ENCODE results near the gene VPS9D1. TPM values are rescaled to one million over a fixed set of nuclear protein-coding genes. Genes with fewer than 3 reads are reported as not detected.

VPS9D1 gene
- total and polyA plus RNA-seq, 7 donors, result 3.8 to 19.2 (median 5.3) TPM

GRCh38 chr16:89710709-89711564 lies 9.8 kb downstream of the VPS9D1 start:
- intact Hi-C loops (cut with DNase I), result no loop called here
- H3K27ac ChIP-seq, result no peak overlapping the region
- no peak for TF ChIP-seq CTCF (IDR thresholded peaks at IDR 0.05)
- no peak for TF ChIP-seq POLR2A (IDR thresholded peaks at IDR 0.05)
- TF ChIP-seq EP300 (IDR thresholded peaks at IDR 0.05), result no peak
- no peak for TF ChIP-seq POLR2AphosphoS5 (IDR thresholded peaks at IDR 0.05)
- 82 to 83% methylated on average over 63 of the region's 63 CpGs for WGBS, 2 donors
- H3K27me3 ChIP-seq, result peaks cover 8 to 30% (median 14%) of the 10 kb centered on the region in 3 donors
- DNase-seq, result no peak
- H3K36me3 ChIP-seq, result no peaks in the 10 kb centered on the region
- H3K4me1 ChIP-seq, result peaks cover 0 to 20% (median 12%) of the 10 kb centered on the region in 4 donors
- no peak overlapping the region for H3K4me3 ChIP-seq
- H3K9me3 ChIP-seq, result no peaks in the 10 kb centered on the region

DNA sequence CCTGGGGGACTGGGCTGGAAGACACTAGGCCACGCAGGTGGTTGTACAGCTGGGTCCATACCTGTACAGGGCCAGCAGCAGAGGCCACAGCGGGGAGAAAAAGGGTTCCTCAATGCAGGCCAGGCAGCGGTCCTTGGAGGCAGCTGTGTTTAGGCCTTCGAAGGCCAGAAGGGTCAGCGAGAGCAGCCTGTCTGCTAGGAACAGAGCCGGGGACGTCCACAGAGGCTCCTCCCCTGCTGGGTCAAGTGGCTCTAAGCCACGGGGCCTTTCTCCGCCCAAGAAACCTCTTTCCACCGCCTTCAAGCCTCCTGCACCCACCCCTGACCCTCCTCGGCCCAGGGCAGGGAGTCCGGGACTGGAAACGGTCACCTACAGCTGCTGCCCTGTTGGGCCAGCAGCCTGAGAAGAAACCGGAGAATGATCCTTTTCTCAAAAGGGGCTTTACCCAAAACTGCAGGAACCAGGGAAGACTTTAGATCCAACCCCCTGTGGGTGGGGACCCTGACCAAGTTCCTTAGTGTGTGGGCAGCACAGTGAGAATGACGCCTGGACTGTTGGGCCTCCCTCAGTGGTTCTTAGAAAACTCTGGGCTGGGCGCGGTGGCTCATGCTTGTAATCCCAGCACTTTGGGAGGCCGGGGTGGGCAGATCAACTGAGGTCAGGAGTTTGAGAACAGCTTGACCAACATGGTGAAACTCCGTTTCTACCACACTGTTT lies 10.8 kb downstream of the VPS9D1 start:
- intact Hi-C loops (cut with DNase I), result no loop called here

DNA sequence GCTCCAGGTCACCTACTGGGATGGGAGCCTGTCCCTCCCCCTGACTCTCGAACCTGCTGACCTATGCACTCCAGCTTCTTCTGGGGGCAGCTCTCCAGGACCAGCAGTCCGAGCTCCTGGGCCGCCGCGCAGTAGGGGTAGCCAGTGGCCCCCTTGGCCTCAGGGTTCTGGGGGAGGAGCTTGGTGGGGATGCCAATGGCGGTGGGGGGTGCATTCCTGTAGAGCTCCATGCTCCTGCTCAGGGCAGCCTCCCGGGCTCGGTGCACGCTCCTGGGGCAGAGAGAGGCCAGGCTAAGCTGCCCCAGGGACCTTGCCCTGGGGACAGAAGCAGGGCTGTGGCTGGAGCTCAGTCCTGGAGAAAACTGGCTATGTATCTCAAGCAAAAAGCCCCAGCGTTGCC lies 11.5 kb downstream of the VPS9D1 start:
- Histone ChIP-seq H3K36me3 (no peaks in the 10 kb centered on the region), H3K4me1 (peaks cover 0 to 20% (median 12%) of the 10 kb centered on the region in 4 donors), H3K27me3 (peaks cover 8 to 26% (median 14%) of the 10 kb centered on the region in 3 donors), H3K4me3 (no peak overlapping the region), H3K27ac (no peak overlapping the region), H3K9me3 (no peaks in the 10 kb centered on the region)
- DNase-seq, result no peak
- TF ChIP-seq POLR2AphosphoS5 (IDR thresholded peaks at IDR 0.05) (no peak), CTCF (IDR thresholded peaks at IDR 0.05) (no peak), POLR2A (IDR thresholded peaks at IDR 0.05) (no peak)
- intact Hi-C loops (cut with DNase I), result no loop called here
- 80 to 91% methylated on average over 10 of the region's 10 CpGs for WGBS, 2 donors

More for the DNA sequence above, 10.8 kb downstream of the VPS9D1 start:
- H3K4me1 ChIP-seq, result peaks cover 0 to 20% (median 12%) of the 10 kb centered on the region in 4 donors
- H3K36me3 ChIP-seq, result no peaks in the 10 kb centered on the region
- peaks cover 8 to 30% (median 14%) of the 10 kb centered on the region in 3 donors for H3K27me3 ChIP-seq
- TF ChIP-seq EP300 (IDR thresholded peaks at IDR 0.05), result no peak
- no peak for TF ChIP-seq CTCF (IDR thresholded peaks at IDR 0.05)
- TF ChIP-seq POLR2A (IDR thresholded peaks at IDR 0.05), result no peak
- no peak for TF ChIP-seq POLR2AphosphoS5 (IDR thresholded peaks at IDR 0.05)
- no peak overlapping the region for H3K27ac ChIP-seq
- 87 to 88% methylated on average over 19 of the region's 19 CpGs for WGBS, 2 donors
- no peaks in the 10 kb centered on the region for H3K9me3 ChIP-seq
- no peak overlapping the region for H3K4me3 ChIP-seq
- DNase-seq, result no peak

DNA sequence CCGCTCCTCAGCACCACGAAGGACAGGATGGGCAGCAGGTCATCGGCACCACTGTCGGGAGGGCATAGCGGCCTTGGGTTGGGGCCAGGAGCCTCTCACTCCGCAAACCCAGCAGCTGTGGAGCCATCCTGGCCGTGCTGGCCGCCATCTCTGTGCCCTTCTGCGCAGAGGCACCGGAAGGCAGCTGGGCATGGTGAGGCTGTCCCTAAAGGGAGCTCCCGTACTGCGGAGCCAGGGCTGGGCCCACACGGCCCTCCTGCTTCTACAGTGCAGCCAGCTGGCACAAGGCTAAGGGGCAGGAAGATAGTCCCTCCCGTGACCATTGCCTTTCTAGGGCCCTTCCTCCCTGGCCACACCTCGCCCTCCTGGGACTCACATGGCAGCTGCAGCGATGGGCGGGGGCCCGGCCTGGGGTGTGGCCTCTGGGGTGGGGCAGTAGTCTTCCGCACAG lies 12.2 kb downstream of the VPS9D1 start:
- H3K27me3 ChIP-seq, result peaks cover 8 to 20% (median 14%) of the 10 kb centered on the region in 3 donors
- no peak for DNase-seq
- H3K4me3 ChIP-seq, result no peak overlapping the region
- intact Hi-C loops (cut with DNase I), result no loop called here
- no peaks in the 10 kb centered on the region for H3K9me3 ChIP-seq
- TF ChIP-seq POLR2AphosphoS5 (IDR thresholded peaks at IDR 0.05) (no peak), EP300 (IDR thresholded peaks at IDR 0.05) (no peak), CTCF (IDR thresholded peaks at IDR 0.05) (no peak), POLR2A (IDR thresholded peaks at IDR 0.05) (no peak)
- H3K4me1 ChIP-seq, result peaks cover 0 to 20% (median 12%) of the 10 kb centered on the region in 4 donors
- H3K36me3 ChIP-seq, result no peaks in the 10 kb centered on the region
- WGBS, 2 donors, result 39 to 82% methylated on average over 19 of the region's 19 CpGs
- H3K27ac ChIP-seq, result no peak overlapping the region
